ENCODE measurements around the gene XPNPEP1. TPM values are rescaled to one million over a fixed set of nuclear protein-coding genes. Genes with fewer than 3 reads are reported as not detected.

The XPNPEP1 gene
- polyA plus RNA-seq, 3 donors: 32.1 to 62.1 (median 38.4) TPM

DNA sequence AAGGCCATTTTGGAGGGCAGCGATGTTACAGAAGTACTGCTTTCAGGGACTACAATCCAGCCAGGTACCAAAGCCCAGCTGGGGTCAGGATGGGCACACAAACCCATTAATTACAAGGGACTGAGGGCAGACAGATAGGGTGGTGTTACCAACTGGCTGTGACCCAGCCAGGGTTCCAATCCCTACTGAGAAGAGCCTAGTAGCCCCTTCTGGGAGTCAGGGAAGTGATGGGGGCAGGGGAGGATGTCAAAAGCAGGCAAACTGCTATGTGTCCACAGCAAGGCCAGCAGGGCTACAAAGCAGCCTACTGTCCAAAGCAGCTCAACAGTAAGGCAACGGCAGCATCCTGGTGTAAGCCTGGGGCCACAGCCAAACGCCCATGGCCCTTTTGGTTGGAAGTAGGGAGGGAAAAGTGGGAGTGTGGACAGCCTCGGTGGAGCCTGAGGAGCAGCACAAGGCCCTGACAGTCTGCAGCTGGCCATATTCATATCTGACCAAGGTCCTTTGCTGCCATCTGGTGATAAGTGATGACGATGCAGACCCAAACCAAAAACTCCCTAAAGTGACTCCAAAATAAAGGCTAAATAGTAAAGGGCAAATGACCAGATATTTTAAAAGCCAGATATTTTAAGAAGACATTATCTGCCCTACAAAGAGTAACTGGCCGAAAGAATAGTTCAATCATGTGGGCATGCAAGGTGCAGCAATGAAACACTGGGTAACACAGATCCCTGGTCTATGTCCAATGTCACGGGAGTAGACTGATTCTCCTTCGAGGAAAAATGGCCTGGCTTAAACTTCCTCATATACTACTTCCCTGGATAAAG lies 56.9 kb downstream of the XPNPEP1 start:
- WGBS (ENCODE audit: insufficient coverage): 96% methylated on average over 4 of the region's 8 CpGs
- H3K27ac Mint-ChIP-seq: no peak overlapping the region

DNA sequence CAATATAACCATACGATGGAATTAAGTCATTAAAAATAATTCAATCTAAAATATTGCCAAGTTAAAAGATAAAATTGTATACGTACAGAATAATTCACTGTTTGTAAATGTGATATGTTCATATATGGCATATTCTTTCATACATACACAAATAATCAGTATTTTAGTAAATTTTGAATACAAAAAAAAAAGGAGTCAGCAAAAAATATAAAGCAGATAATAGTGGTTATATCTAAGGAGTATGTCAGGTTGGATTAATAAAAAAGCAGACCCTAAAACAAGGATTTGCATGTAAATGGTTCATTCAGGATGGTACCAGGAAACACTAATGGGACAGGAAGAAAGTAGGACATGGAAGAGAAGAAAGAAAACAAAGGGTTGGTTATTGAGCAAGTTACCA lies 59.5 kb downstream of the XPNPEP1 start:
- no CpG with 5 or more reads among the region's 2 CpGs for WGBS (ENCODE audit: insufficient coverage)
- peaks cover 51 to 62% of the 10 kb centered on the region in 2 donors for H3K36me3 ChIP-seq (replicated peaks in 1 of 2; ENCODE audit: control insufficient read depth in 1 of 2, insufficient read depth in 2 of 2, low read length in 2 of 2)

More for the DNA sequence above, 56.9 kb downstream of the XPNPEP1 start:
- Histone ChIP-seq H3K9ac (ENCODE audit: insufficient read depth, low read length, poor library complexity, severe bottlenecking) (no peak overlapping the region), H3K27me3 (ENCODE audit: control insufficient read depth in 2 of 2, insufficient read depth in 2 of 2, low read length in 2 of 2) (no peaks in the 10 kb centered on the region), H3K9me3 (replicated peaks in 1 of 2; ENCODE audit: control insufficient read depth in 1 of 2, insufficient read depth in 1 of 2, low read length in 2 of 2) (no peaks in the 10 kb centered on the region), H2AFZ (ENCODE audit: insufficient read depth, low read depth, low read length, poor library complexity, severe bottlenecking) (no peak overlapping the region), H3K36me3 (replicated peaks in 1 of 2; ENCODE audit: control insufficient read depth in 1 of 2, insufficient read depth in 2 of 2, low read length in 2 of 2) (peaks cover 76 to 89% of the 10 kb centered on the region in 2 donors), H3K4me2 (replicated peaks; ENCODE audit: extremely low read depth, low read length, poor library complexity, severe bottlenecking) (no peak overlapping the region), H3K27ac (ENCODE audit: low read depth in 1 of 2, low read length in 2 of 2) (no peak overlapping the region), H4K20me1 (ENCODE audit: insufficient read depth, low read length) (no peaks in the 10 kb centered on the region), H3K4me1 (ENCODE audit: control insufficient read depth in 1 of 2, insufficient read depth in 2 of 2, low read length in 2 of 2) (no peaks in the 10 kb centered on the region), H3K4me3 (replicated peaks in 1 of 3; ENCODE audit: low read depth in 2 of 3, low read length in 3 of 3) (no peak overlapping the region), H3K79me2 (ENCODE audit: insufficient read depth, low read length) (no peaks in the 10 kb centered on the region)
- no peak overlapping the region for H3K4me3 Mint-ChIP-seq
- H3K27me3 Mint-ChIP-seq (ENCODE audit: low read depth in 3 of 3): no peaks in the 10 kb centered on the region
- no peaks in the 10 kb centered on the region for H3K4me1 Mint-ChIP-seq
- H3K36me3 Mint-ChIP-seq: peaks cover 81 to 88% of the 10 kb centered on the region in 2 donors
- DNase-seq: no peak
- TF ChIP-seq CTCF (IDR thresholded peaks at IDR 0.05): no peak
- intact Hi-C loops (cut with micrococcal nuclease): no loop called here
- peaks cover 0 to 7% (median 3%) of the 10 kb centered on the region in 7 donors for H3K9me3 Mint-ChIP-seq

More for the DNA sequence above, 59.5 kb downstream of the XPNPEP1 start:
- Histone ChIP-seq H4K20me1 (ENCODE audit: insufficient read depth, low read length) (no peaks in the 10 kb centered on the region), H3K79me2 (ENCODE audit: insufficient read depth, low read length) (no peaks in the 10 kb centered on the region), H3K27me3 (ENCODE audit: control insufficient read depth in 2 of 2, insufficient read depth in 2 of 2, low read length in 2 of 2) (no peaks in the 10 kb centered on the region), H3K9ac (ENCODE audit: insufficient read depth, low read length, poor library complexity, severe bottlenecking) (no peak overlapping the region), H2AFZ (ENCODE audit: insufficient read depth, low read depth, low read length, poor library complexity, severe bottlenecking) (no peak overlapping the region), H3K27ac (ENCODE audit: low read depth in 1 of 2, low read length in 2 of 2) (no peak overlapping the region), H3K4me2 (replicated peaks; ENCODE audit: extremely low read depth, low read length, poor library complexity, severe bottlenecking) (no peak overlapping the region), H3K9me3 (replicated peaks in 1 of 2; ENCODE audit: control insufficient read depth in 1 of 2, insufficient read depth in 1 of 2, low read length in 2 of 2) (no peaks in the 10 kb centered on the region), H3K4me3 (replicated peaks in 1 of 3; ENCODE audit: low read depth in 2 of 3, low read length in 3 of 3) (no peak overlapping the region), H3K4me1 (ENCODE audit: control insufficient read depth in 1 of 2, insufficient read depth in 2 of 2, low read length in 2 of 2) (no peaks in the 10 kb centered on the region)
- Mint-ChIP-seq H3K4me3 (no peak overlapping the region), H3K36me3 (peaks cover 66 to 68% of the 10 kb centered on the region in 2 donors), H3K9me3 (peaks cover 0 to 7% (median 3%) of the 10 kb centered on the region in 7 donors), H3K27ac (no peak overlapping the region), H3K27me3 (ENCODE audit: low read depth in 3 of 3) (no peaks in the 10 kb centered on the region), H3K4me1 (peaks cover 7% of the 10 kb centered on the region)
- intact Hi-C loops (cut with micrococcal nuclease): no loop called here
- no peak for TF ChIP-seq CTCF (IDR thresholded peaks at IDR 0.05)
- DNase-seq: no peak
